OCI-LY1 (cell line): ENCODE data around the gene GNAT1.

Source experiments
- H2AFZ ChIP-seq: fragments of 200-600 bp; sonication (generic), shearing (Covaris generic); 2 replicates; pipeline ENCODE4 v1.6.0; 2014; ENCODE audit warnings: antibody characterized with exemption, mild to moderate bottlenecking, low read length
- H3F3A ChIP-seq: fragments of 200-600 bp; sonication (generic), shearing (Covaris generic); 2 replicates; pipeline ENCODE4 v1.6.0; 2014; ENCODE audit warnings: mild to moderate bottlenecking, antibody characterized with exemption, low read length, moderate library complexity; ENCODE audit not compliant: insufficient read depth
- H3K27ac ChIP-seq: fragments of 200-600 bp; sonication (generic); 2 replicates; pipeline ENCODE4 v1.5.1; 2014; ENCODE audit warnings: low read length, mixed run types, mild to moderate bottlenecking, low read depth; ENCODE audit not compliant: poor library complexity, severe bottlenecking
- H3K27me3 ChIP-seq: fragments of 200-600 bp; sonication (generic); 2 replicates; pipeline ENCODE4 v1.6.0; 2014; ENCODE audit warnings: antibody characterized with exemption, mild to moderate bottlenecking, low read length, moderate library complexity; ENCODE audit not compliant: insufficient read depth
- H3K36me3 ChIP-seq: fragments of 200-600 bp; sonication (generic); 2 replicates; pipeline ENCODE4 v1.6.1; 2014; ENCODE audit warnings: mild to moderate bottlenecking, antibody characterized with exemption, low read length, moderate library complexity, mixed read lengths; ENCODE audit not compliant: insufficient read depth
- H3K4me1 ChIP-seq: fragments of 200-600 bp; sonication (generic); 2 replicates; pipeline ENCODE4 v1.5.1; 2014; ENCODE audit warnings: mild to moderate bottlenecking, low read length, moderate library complexity; ENCODE audit not compliant: insufficient read depth, severe bottlenecking
- H3K4me2 ChIP-seq: fragments of 200-600 bp; sonication (generic), shearing (Covaris generic); 2 replicates; pipeline ENCODE4 v1.6.1; 2014; ENCODE audit warnings: low read length
- H3K4me3 ChIP-seq: fragments of 200-600 bp; sonication (generic); 2 replicates; pipeline ENCODE4 v1.5.1; 2014; ENCODE audit warnings: low read length, low read depth, mild to moderate bottlenecking, mixed read lengths; ENCODE audit not compliant: poor library complexity, severe bottlenecking
- H3K79me2 ChIP-seq: fragments of 200-600 bp; shearing (Covaris generic); 2 replicates; pipeline ENCODE4 v1.6.1; 2016; ENCODE audit warnings: mixed run types, low read length, mixed read lengths; ENCODE audit not compliant: insufficient read depth
- H3K9ac ChIP-seq: fragments of 200-600 bp; sonication (generic), shearing (Covaris generic); 2 replicates; pipeline ENCODE4 v1.6.1; 2014; ENCODE audit warnings: mild to moderate bottlenecking, low read length, mixed read lengths
- H3K9me2 ChIP-seq: fragments of 200-600 bp; sonication (generic), shearing (Covaris generic); 2 replicates; pipeline ENCODE4 v1.6.1; 2014; ENCODE audit warnings: low read depth, mild to moderate bottlenecking, low read length, mixed read lengths
- H3K9me3 ChIP-seq: fragments of 200-600 bp; shearing (Covaris generic); 2 replicates; pipeline ENCODE4 v1.6.1; 2014; ENCODE audit warnings: low read length, mixed read lengths
- H4K20me1 ChIP-seq: fragments of 200-600 bp; sonication (generic), shearing (Covaris generic); 2 replicates; pipeline ENCODE4 v1.6.0; 2016; ENCODE audit warnings: mild to moderate bottlenecking, low read length; ENCODE audit not compliant: insufficient read depth
- EZH2 ChIP-seq: fragments of 200-600 bp; sonication (generic), shearing (Covaris generic); IDR thresholded peaks from 2 replicates; pipeline ENCODE4 v1.8.0; 2017; ENCODE audit warnings: borderline replicate concordance, mixed run types, mild to moderate bottlenecking, antibody characterized with exemption, low read length, moderate library complexity, mixed read lengths
- TF ChIP-seq, protein P1 (sequence below): fragments of 200-600 bp; sonication (generic), shearing (Covaris generic); IDR thresholded peaks from 2 replicates; pipeline ENCODE4 v1.5.1; 2017; ENCODE audit warnings: mild to moderate bottlenecking, antibody characterized with exemption, low read length, moderate library complexity, mixed read lengths

The GNAT1 gene

DNA sequence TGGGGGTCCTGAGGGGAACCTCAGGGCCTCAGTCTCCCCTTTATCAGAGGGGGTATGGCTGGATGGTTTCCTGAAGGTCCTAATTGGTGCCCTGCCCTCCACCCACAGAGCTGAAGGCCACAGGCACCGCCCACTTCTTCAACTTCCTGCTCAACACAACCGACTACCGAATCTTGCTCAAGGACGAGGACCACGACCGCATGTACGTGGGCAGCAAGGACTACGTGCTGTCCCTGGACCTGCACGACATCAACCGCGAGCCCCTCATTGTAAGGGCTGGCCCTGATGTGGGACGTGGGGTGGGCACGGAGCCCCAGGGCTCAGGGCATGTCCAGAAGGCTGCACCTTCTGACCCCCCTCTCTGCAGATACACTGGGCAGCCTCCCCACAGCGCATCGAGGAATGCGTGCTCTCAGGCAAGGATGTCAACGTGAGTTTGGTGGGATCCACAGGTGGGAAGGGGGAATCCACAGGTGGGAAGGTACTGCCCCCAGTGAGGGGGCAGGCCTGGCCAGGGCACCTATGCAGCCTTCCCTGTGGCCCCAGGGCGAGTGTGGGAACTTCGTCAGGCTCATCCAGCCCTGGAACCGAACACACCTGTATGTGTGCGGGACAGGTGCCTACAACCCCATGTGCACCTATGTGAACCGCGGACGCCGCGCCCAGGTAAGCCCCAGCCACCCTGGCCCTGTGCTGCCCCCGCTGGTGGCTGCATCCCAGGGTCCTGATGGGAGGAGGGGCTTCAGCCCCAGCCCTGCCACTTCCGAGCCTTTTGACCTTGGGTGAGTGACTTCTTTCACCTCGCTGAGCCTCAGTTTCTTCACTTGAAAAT, 17.5 kb upstream of the GNAT1 start:
- H3F3A ChIP-seq = no peaks in the 10 kb centered on the region
- H4K20me1 ChIP-seq = no peaks in the 10 kb centered on the region
- no peaks in the 10 kb centered on the region for H3K9me3 ChIP-seq
- H3K4me2 ChIP-seq = peak overlapping the region; percentile 41; the same call in 1 of the 2 replicates
- H3K27me3 ChIP-seq = no peaks in the 10 kb centered on the region; the same call in 1 of the 2 replicates
- no peak overlapping the region for H3K9ac ChIP-seq
- no peak for TF ChIP-seq EZH2
- TF ChIP-seq, protein P1, sequence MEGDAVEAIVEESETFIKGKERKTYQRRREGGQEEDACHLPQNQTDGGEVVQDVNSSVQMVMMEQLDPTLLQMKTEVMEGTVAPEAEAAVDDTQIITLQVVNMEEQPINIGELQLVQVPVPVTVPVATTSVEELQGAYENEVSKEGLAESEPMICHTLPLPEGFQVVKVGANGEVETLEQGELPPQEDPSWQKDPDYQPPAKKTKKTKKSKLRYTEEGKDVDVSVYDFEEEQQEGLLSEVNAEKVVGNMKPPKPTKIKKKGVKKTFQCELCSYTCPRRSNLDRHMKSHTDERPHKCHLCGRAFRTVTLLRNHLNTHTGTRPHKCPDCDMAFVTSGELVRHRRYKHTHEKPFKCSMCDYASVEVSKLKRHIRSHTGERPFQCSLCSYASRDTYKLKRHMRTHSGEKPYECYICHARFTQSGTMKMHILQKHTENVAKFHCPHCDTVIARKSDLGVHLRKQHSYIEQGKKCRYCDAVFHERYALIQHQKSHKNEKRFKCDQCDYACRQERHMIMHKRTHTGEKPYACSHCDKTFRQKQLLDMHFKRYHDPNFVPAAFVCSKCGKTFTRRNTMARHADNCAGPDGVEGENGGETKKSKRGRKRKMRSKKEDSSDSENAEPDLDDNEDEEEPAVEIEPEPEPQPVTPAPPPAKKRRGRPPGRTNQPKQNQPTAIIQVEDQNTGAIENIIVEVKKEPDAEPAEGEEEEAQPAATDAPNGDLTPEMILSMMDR = no peak
- no peak overlapping the region for H3K27ac ChIP-seq
- H3K79me2 ChIP-seq = no peaks in the 10 kb centered on the region
- peak overlapping the region; percentile 41 for H3K4me3 ChIP-seq
- no peaks in the 10 kb centered on the region for H3K9me2 ChIP-seq
- H2AFZ ChIP-seq = no peak overlapping the region
- no peaks in the 10 kb centered on the region for H3K4me1 ChIP-seq
- no peaks in the 10 kb centered on the region for H3K36me3 ChIP-seq

DNA sequence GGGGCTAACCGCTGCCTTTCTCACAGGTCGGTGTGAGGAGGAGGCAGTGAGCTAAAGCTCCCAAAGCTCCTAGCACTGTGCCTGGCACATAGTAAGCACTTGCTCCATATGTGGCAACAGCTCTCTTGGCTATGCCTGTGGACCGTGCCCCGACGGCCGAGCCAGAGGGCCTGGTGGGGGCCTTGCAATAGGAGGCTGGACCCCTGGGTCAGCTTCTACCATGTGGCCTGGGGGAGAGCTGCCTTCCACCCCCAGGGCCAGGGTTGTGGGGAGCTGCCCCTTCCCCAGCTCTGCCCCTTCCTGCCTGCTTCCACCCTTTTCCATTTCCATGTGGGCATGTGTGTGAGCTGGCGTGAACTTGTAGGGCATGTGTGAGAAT, 16.9 kb upstream of the GNAT1 start:
- Histone ChIP-seq H3K4me2 (0 out of 2 replicates have a peak overlapping the region, but pooled peaks have one; percentile 41), H3K27ac (no peak overlapping the region), H3K4me3 (no peak overlapping the region), H3K79me2 (no peaks in the 10 kb centered on the region), H3K9ac (no peak overlapping the region), H3K9me2 (no peaks in the 10 kb centered on the region), H4K20me1 (no peaks in the 10 kb centered on the region), H3K36me3 (no peaks in the 10 kb centered on the region), H3F3A (no peaks in the 10 kb centered on the region), H3K4me1 (no peaks in the 10 kb centered on the region), H3K27me3 (no peaks in the 10 kb centered on the region; the same call in 1 of the 2 replicates), H3K9me3 (no peaks in the 10 kb centered on the region), H2AFZ (no peak overlapping the region)
- TF ChIP-seq EZH2 = no peak
- TF ChIP-seq, protein P1 = no peak

DNA sequence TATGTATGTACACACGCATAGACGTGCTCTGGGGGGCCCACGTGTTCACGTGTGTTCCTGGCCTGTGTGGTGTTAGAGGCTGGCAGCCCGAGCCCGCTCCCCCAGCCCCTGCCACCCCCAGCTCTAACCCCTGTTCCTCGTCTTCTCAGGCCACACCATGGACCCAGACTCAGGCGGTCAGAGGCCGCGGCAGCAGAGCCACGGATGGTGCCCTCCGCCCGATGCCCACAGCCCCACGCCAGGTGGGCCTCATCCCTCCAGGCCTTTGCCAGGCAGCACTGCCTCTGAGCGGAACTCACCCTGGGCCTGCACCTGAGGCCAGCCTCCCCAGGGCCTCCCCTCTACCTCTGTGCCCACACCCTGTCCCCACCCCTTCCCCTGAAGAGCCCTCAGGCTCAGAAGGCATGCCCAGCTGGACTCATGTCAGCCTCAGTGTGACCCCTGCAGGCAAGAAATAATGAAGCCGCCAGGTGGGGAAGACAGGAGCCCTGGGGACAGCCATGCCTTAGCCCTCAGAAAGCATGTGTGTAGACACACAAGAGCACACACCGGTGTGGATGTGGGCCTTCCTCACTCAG, 16.4 kb upstream of the GNAT1 start:
- H3K36me3 ChIP-seq = no peaks in the 10 kb centered on the region
- TF ChIP-seq EZH2 = no peak
- TF ChIP-seq, protein P1 = no peak
- no peaks in the 10 kb centered on the region for H3K4me1 ChIP-seq
- no peaks in the 10 kb centered on the region for H3F3A ChIP-seq
- H3K79me2 ChIP-seq = no peaks in the 10 kb centered on the region
- no peak overlapping the region for H3K27ac ChIP-seq
- H4K20me1 ChIP-seq = no peaks in the 10 kb centered on the region
- H3K9me3 ChIP-seq = no peaks in the 10 kb centered on the region
- no peaks in the 10 kb centered on the region for H3K9me2 ChIP-seq
- H3K27me3 ChIP-seq = no peaks in the 10 kb centered on the region; the same call in 1 of the 2 replicates
- H3K9ac ChIP-seq = no peak overlapping the region
- H3K4me2 ChIP-seq = no peak overlapping the region
- H2AFZ ChIP-seq = no peak overlapping the region
- H3K4me3 ChIP-seq = no peak overlapping the region
